ENCODE results near the gene DUX4.
"Not testable (repeated sequence)": the region's sequence is repeated elsewhere in the genome, so short reads cannot be mapped to it uniquely, and the experiment has no call there.

DUX4 gene

GRCh38 chr4:190173428-190173827 lies at the start of gene DUX4:
Gene DUX4 (plus strand): TSS chr4:190173774. CDS start chr4:190173774, 0 bp downstream.
- DNase-seq; in situ Hi-C loops (cut with HindIII; ENCODE audit: low pct_ligation_motif_present, low pct_unique_long_range_greater_than_20kb, low sequenced_read_pairs): not testable (repeated sequence)

GRCh38 chr4:190175436-190175835 lies 1.9 kb downstream of the DUX4 start:
- in situ Hi-C loops (cut with HindIII; ENCODE audit: low pct_ligation_motif_present, low pct_unique_long_range_greater_than_20kb, low sequenced_read_pairs); DNase-seq: not testable (repeated sequence)

DNA sequence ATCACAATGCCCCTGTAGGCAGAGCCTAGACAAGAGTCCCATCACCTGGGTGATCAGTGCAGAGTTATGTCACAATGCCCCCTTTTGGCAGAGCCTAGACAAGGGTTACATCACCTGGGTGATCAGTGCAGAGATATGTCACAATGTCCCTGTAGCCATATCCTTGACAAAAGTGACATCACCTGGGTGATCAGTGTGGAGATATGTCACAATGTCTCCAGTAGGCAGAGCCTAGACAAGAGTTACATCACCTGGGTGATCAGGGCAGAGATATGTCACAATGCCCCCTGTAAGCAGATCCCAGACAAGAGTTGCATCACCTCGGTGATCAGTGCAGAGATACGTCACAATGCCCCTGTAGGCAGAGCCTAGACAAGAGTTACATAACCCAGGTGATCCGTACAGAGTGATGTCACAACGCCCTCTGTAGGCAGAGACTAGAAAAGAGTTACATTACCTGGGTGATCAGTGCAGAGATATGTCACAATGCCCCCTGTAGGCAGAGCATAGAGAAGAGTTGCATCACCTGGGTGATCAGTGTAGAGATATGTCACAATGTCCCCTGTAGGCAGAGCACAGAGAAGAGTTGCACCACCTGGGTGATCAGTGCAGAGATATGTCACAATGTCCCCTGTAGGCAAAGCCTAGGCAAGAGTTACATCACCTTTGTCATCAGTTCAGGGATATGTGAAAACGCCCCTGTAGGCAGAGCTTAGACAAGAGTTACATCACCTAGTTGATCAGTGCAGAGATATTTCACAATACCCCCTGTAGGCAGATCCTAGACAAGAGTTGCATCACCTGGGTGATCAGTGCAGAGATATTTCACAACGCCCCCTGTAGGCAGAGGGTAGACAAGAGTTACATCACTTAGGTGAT lies 4.4 kb downstream of the DUX4 start:
- in situ Hi-C loops (cut with HindIII; ENCODE audit: low pct_ligation_motif_present, low pct_unique_long_range_greater_than_20kb, low sequenced_read_pairs), result not testable (repeated sequence)

DNA sequence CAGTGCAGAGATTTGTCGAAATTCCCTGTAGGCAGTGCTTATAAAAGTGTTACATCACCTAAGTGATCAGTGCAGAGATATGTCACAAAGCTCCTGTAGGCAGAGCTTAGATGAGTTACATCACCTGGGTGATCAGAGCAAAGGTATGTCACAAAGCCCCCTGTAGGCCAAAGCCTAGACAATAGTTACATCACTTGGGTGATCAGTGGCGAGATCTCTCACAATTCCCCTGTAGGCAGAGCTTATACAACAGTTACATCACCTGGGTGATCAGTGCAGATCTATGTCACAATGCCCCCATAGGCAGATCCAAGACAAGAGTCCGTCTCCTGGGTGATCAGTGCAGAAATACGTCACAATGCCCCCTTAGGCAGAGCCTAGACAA lies 5.0 kb downstream of the DUX4 start:
- in situ Hi-C loops (cut with HindIII; ENCODE audit: low pct_ligation_motif_present, low pct_unique_long_range_greater_than_20kb, low sequenced_read_pairs); DNase-seq: not testable (repeated sequence)

More for the DNA sequence above, 4.4 kb downstream of the DUX4 start:
- DNase-seq, result not testable (repeated sequence)

DNA sequence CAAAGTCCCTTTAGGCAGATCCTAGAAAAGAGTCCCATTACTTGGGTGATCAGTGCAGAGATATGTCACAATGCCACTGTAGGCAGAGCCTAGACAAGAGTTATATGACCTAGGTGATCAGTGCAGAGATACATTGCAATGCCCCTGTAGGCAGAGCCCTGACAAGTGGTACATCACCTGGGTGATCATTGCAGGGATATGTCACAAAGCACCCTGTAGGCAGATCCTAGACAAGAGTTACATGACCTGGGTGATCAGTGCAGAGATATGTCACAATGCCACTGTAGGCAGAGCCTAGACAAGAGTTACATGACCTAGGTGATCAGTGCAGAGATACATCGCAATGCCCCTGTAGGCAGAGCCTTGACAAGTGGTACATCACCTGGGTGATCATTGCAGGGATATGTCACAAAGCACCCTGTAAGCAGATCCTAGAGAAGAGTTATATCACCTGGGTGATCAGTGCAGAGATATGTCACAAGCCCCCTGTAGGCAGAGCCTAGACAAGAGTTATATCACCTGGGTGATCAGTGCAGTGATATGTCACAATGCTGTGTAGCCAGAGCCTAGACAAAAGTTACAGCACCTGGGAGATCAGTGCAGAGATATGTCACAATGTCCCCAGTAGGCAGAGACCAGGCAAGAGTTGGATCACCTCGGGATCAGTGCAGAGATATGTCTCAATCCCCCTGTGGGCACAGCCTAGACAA lies 5.6 kb downstream of the DUX4 start:
- in situ Hi-C loops (cut with HindIII; ENCODE audit: low pct_ligation_motif_present, low pct_unique_long_range_greater_than_20kb, low sequenced_read_pairs); DNase-seq: not testable (repeated sequence)

DNA sequence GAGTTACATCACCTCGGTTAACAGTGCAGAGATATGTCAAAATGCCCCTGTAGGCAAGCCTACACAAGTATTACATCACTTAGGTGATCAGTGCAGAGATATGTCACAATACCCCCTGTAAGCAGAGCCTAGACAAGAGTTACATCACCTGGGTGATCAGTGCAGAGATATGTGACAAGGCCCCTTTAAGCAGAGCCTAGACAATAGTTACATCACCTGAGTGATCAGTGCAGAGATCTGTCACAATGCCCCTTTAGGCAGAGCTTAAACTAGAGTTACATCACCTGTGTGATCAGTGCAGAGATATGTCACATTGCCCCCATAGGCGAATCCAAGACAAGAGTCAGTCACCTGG lies 6.1 kb downstream of the DUX4 start:
- in situ Hi-C loops (cut with HindIII; ENCODE audit: low pct_ligation_motif_present, low pct_unique_long_range_greater_than_20kb, low sequenced_read_pairs); DNase-seq: not testable (repeated sequence)

- in situ Hi-C loops (cut with HindIII; ENCODE audit: low pct_ligation_motif_present, low pct_unique_long_range_greater_than_20kb, low sequenced_read_pairs); DNase-seq: not testable (repeated sequence)
These were observed 7.4 kb downstream of the DUX4 start for GRCh38 chr4:190180947-190181346.

GRCh38 chr4:190181481-190182100 lies 8.0 kb downstream of the DUX4 start:
- DNase-seq; in situ Hi-C loops (cut with HindIII; ENCODE audit: low pct_ligation_motif_present, low pct_unique_long_range_greater_than_20kb, low sequenced_read_pairs): not testable (repeated sequence)

DNA sequence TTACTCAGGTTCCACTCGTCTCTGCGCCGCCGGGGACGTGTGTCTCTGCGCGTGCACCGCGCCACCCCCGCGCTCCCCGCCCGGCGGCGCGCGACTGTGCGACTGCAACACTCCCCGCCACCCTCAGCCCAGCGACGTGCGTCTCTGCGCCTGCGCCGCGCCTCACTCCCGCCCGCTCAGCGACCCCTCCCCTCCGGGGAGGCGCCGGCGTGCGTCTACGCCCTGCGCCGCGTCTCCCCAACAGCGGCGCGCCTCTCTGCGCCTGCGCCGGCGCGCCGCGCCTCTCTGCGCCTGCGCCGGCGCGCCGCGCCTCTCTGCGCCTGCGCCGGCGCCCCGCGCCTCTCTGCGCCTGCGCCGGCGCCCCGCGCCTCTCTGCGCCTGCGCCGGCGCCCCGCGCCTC lies 29.9 kb downstream of the DUX4 start:
- DNase-seq; in situ Hi-C loops (cut with HindIII; ENCODE audit: low pct_ligation_motif_present, low pct_unique_long_range_greater_than_20kb, low sequenced_read_pairs): not testable (repeated sequence)

All from ACHN (cell line).